Upper lobe of right lung (tissue), 1 donor: ENCODE measurements around the gene SALL4. TPM values are rescaled to one million over a fixed set of nuclear protein-coding genes. Genes with fewer than 3 reads are reported as not detected.
"Not testable (repeated sequence)": the region's sequence is repeated elsewhere in the genome, so short reads cannot be mapped to it uniquely, and the experiment has no call there.

Experiments
- ATAC-seq: fragments of 200-7000 bp; cut with Tn5 transposase; one replicate; pipeline ENCODE4 v1.9.1; 2020; ENCODE audit warnings: mild to moderate bottlenecking, moderate library complexity
- DNase-seq: peaks from one replicate; pipeline ENCODE4 v3.0.0-alpha.2; 2020
- H3K27ac ChIP-seq: fragments of 200-600 bp; one replicate; pipeline ENCODE4 v1.8.0; 2022
- H3K27me3 ChIP-seq: fragments of 200-600 bp; one replicate; pipeline ENCODE4 v1.8.0; 2022; ENCODE audit warnings: mild to moderate bottlenecking
- H3K36me3 ChIP-seq: fragments of 200-600 bp; one replicate; pipeline ENCODE4 v1.8.0; 2022
- H3K4me1 ChIP-seq: fragments of 200-600 bp; one replicate; pipeline ENCODE4 v1.8.0; 2022
- H3K4me3 ChIP-seq: fragments of 200-600 bp; one replicate; pipeline ENCODE4 v1.8.0; 2022; ENCODE audit warnings: mild to moderate bottlenecking
- H3K9me3 ChIP-seq: fragments of 200-600 bp; one replicate; pipeline ENCODE4 v1.8.0; 2022
- CTCF ChIP-seq: fragments of 200-600 bp; IDR thresholded peaks from one replicate; pipeline ENCODE4 v1.8.0; 2022; ENCODE audit warnings: antibody characterized with exemption
- intact Hi-C: fragments of 100-400 bp; cut with DNase I; formaldehyde crosslinking; loops from one replicate; pipeline ENCODE4 v1.11.0; 2022
- total RNA-seq: library from RNA; stranded (reverse); fragmentation: NEBNext Ultra II Directional; extraction: Animal tissue kit (Norgen Biotek cat#: 25700); gene quantifications from one replicate; pipeline ENCODE4 v1.2.1, GENCODE V29; 2021
- donor health status: DM: no; HTN: yes; CAD: no; lungs with severe emphysema.

Gene SALL4
- total RNA-seq, 1 donor from 2014 or later: 0.43 TPM

DNA sequence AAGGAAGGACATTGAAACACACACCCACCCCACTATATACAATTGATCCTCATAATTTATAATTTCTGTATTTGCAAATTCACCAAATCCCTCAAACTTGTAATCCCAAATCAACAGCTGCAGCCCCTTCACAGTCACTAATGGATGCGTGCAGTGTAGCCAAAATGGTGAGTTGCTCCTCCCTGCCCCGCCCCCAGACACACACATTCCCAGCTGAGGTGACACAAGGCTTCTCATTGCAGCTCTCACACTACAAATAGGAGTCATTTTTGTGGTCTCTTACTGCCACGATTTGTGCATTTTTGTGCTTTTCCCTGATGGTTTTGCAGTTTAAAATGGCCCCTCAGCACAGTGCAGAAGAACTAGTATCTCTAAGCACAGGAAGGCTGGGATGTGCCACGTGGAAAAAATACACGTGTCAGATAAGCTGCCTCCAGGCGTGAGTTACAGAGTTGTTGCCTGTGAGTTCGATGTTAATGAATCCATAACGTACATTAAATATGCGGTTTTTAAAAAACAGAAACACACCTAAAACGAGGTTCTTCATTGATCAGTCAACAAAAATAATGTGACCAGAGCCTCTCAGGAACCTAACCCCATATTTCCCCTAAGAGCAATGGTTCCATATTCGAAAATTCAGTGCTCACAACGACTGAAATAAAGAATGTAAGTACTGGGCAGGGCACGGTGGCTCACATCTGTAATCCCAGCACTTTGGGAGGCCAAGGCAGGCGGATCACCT, 42.4 kb downstream of the SALL4 start:
- Histone ChIP-seq H3K4me1 (no peaks in the 10 kb centered on the region), H3K27me3 (no peaks in the 10 kb centered on the region), H3K36me3 (no peaks in the 10 kb centered on the region), H3K9me3 (no peaks in the 10 kb centered on the region), H3K4me3 (no peak overlapping the region), H3K27ac (no peak overlapping the region)
- no peak for ATAC-seq
- DNase-seq: no peak
- TF ChIP-seq CTCF: no peak
- intact Hi-C loops: no loop called here

GRCh38 chr20:51758978-51759544, 43.3 kb downstream of the SALL4 start:
- Histone ChIP-seq H3K27me3 (no peaks in the 10 kb centered on the region), H3K9me3 (no peaks in the 10 kb centered on the region), H3K27ac (no peak overlapping the region), H3K4me1 (no peaks in the 10 kb centered on the region), H3K36me3 (no peaks in the 10 kb centered on the region), H3K4me3 (no peak overlapping the region)
- DNase-seq (no peak), ATAC-seq (peak; percentile 50)
- intact Hi-C loops: no loop called here
- TF ChIP-seq CTCF: no peak

- intact Hi-C loops: no loop called here
These were observed 45.1 kb downstream of the SALL4 start for GRCh38 chr20:51757226-51757625.

DNA sequence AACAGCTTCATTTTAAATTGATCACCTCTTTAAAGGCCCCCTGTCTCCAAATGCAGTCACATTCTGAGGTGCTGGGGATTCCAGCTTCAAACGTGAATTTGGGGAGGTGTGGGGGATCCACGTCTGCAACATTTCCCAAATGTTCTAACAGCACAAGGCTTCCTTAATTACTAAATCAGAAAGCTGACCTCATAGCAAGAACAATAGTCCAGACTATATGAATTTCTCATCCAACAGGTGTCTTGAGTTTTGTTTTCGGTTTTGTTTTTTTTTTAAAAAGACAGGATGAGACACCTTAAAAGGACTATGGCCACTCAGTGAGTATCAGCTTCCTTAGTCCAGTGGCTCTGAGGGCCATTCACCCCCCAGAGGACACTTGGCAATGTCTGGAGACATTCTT, 45.7 kb downstream of the SALL4 start:
- Histone ChIP-seq H3K4me1 (peaks cover 9% of the 10 kb centered on the region), H3K27ac (no peak overlapping the region), H3K4me3 (no peak overlapping the region), H3K27me3 (no peaks in the 10 kb centered on the region), H3K9me3 (no peaks in the 10 kb centered on the region), H3K36me3 (no peaks in the 10 kb centered on the region)
- TF ChIP-seq CTCF: no peak
- ATAC-seq (no peak), DNase-seq (no peak)
- intact Hi-C loops: no loop called here

More at GRCh38 chr20:51757226-51757625, 45.1 kb downstream of the SALL4 start:
- Histone ChIP-seq H3K4me3 (no peak overlapping the region), H3K4me1 (peaks cover 4% of the 10 kb centered on the region), H3K27me3 (no peaks in the 10 kb centered on the region), H3K36me3 (no peaks in the 10 kb centered on the region), H3K27ac (no peak overlapping the region), H3K9me3 (no peaks in the 10 kb centered on the region)
- ATAC-seq: no peak
- no peak for TF ChIP-seq CTCF
- DNase-seq: no peak

DNA sequence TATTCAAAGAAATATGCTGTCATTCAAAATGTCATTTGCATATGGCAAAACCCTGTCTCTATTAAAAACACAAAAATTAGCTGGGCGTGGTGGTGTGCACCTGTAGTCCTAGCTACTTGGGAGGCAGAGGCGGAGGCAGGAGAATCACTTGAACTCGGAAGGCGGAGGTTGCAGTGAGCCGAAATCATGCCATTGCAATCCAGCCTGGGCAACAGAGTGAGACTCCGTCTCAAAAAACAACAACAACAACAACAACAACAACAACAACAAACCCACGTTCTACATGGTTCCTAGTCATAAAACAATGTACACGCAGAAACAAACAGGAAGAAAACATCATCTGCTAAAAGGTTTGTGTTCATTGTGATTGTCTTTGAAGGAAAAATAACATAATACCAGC, 49.1 kb downstream of the SALL4 start:
- H3K27me3 ChIP-seq, ATAC-seq, DNase-seq, H3K4me3 ChIP-seq, H3K9me3 ChIP-seq, H3K36me3 ChIP-seq, intact Hi-C loops, H3K27ac ChIP-seq: not testable (repeated sequence)
- H3K4me1 ChIP-seq: peaks cover 20% of the 10 kb centered on the region

- intact Hi-C loops: no loop called here
- Histone ChIP-seq H3K4me1 (peaks cover 20% of the 10 kb centered on the region), H3K9me3 (no peaks in the 10 kb centered on the region), H3K27me3 (no peaks in the 10 kb centered on the region), H3K27ac (no peak overlapping the region), H3K36me3 (no peaks in the 10 kb centered on the region), H3K4me3 (no peak overlapping the region)
- no peak for ATAC-seq
- TF ChIP-seq CTCF: no peak
- DNase-seq: no peak
These were observed 49.9 kb downstream of the SALL4 start for GRCh38 chr20:51752343-51752951.
